GM19035 (cell line): ENCODE measurements around the gene C1QTNF12.

Experiments
- ATAC-seq: cut with Tn5 transposase; IDR thresholded peaks from one replicate; pipeline ENCODE4 v1.9.1; 2021; ENCODE audit not compliant: unreplicated experiment

Gene C1QTNF12

GRCh38 chr1:1246577-1247340 is at the start of gene C1QTNF12:
Gene C1QTNF12, minus strand, starts transcription at chr1:1246722. Its CDS starts 32 bp downstream, at chr1:1246690.
- ATAC-seq = no peak

- no peak for ATAC-seq
Observed at GRCh38 chr1:1295154-1295923, 48.8 kb upstream of the C1QTNF12 start.

GRCh38 chr1:1294250-1294890 is 47.8 kb upstream of the C1QTNF12 start:
- ATAC-seq = no peak

GRCh38 chr1:1293263-1294249 is 47.0 kb upstream of the C1QTNF12 start:
- ATAC-seq = no peak

- ATAC-seq = no peak
Observed at GRCh38 chr1:1292851-1293250, 46.3 kb upstream of the C1QTNF12 start.

- no peak for ATAC-seq
Observed at GRCh38 chr1:1292442-1292779, 45.9 kb upstream of the C1QTNF12 start.

- no peak for ATAC-seq
Observed at GRCh38 chr1:1291548-1292441, 45.3 kb upstream of the C1QTNF12 start.

- no peak for ATAC-seq
Observed at GRCh38 chr1:1291023-1291528, 44.6 kb upstream of the C1QTNF12 start.

GRCh38 chr1:1290238-1290731 is 43.8 kb upstream of the C1QTNF12 start:
- no peak for ATAC-seq

- ATAC-seq = no peak
Observed at GRCh38 chr1:1287288-1288110, 41.0 kb upstream of the C1QTNF12 start.

- ATAC-seq = no peak
Observed at GRCh38 chr1:1286313-1287261, 40.1 kb upstream of the C1QTNF12 start.

GRCh38 chr1:1285611-1286311 is 39.2 kb upstream of the C1QTNF12 start:
- ATAC-seq = no peak

- no peak for ATAC-seq
Observed at GRCh38 chr1:1285102-1285571, 38.6 kb upstream of the C1QTNF12 start.

- ATAC-seq = no peak
Observed at GRCh38 chr1:1284221-1285101, 37.9 kb upstream of the C1QTNF12 start.

GRCh38 chr1:1283821-1284220 is 37.3 kb upstream of the C1QTNF12 start:
- ATAC-seq = no peak

- no peak for ATAC-seq
Observed at GRCh38 chr1:1282998-1283397, 36.5 kb upstream of the C1QTNF12 start.
